Fibroblast of peridontal ligament (primary cell): ENCODE measurements around the gene CXCR6.

Experiments used
- DNase-seq: peaks from one replicate; pipeline ENCODE4 v3.0.0-alpha.2; 2010; ENCODE audit errors: extremely low read depth

CXCR6 gene

GRCh38 chr3:45968149-45968548 is 24.9 kb downstream of the CXCR6 start:
- no peak for DNase-seq

DNA sequence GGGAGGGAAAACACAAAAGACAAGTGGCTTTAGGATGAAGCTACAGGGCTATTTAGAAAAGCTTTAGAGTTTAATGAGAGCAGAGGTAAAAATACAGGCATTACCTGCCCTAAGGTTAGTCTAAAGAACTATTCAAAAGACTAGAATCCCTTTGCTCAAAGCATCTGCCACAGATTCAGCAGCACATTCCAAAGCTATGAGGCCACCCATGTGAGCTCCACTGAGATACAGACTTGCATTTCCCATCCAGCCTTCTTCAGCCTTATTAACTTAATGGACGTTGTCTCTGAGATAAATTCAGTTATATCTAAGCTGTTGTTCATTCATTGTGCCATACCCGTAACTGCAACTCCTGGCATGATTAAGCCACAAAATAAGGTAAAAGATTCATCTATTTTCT is 25.4 kb downstream of the CXCR6 start:
- peak; percentile 69 for DNase-seq

DNA sequence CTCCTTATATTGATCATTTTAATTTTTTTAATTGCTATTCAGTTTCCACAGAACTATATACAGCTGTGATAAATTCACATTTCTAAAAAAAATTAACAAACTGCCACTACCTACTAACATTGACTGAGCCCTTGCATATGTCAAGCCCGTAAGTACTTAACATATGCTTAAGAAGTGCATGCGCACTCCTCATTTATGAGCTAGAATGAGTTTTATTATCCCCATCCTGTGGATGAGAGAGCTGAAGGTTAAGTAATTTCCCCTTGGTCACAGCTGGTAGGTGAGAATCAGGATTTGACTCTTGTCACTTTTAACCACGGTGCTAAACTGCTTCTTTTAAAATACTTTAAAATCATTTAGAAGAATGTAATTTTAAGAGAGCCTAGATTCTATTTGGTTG is 25.9 kb downstream of the CXCR6 start:
- DNase-seq = no peak

DNA sequence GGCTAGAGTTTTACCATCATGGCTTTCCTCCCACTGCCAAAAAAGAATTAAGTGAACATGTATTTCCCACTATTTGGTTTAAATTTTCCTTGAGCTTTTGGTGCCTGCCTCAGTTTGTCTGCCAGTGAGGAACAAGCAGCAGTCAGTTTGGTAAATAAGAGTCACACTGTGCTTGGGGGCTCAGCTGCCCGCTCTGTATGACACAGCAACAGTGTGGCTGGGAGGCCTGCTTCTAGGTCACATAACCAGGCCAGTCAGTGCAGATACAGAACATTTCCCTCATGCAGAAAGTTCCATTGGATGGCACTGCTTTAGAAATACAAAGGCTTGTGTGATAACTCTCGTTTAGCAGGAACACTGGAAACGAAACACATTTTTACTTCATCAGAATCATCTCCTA is 26.7 kb downstream of the CXCR6 start:
- DNase-seq = no peak

DNA sequence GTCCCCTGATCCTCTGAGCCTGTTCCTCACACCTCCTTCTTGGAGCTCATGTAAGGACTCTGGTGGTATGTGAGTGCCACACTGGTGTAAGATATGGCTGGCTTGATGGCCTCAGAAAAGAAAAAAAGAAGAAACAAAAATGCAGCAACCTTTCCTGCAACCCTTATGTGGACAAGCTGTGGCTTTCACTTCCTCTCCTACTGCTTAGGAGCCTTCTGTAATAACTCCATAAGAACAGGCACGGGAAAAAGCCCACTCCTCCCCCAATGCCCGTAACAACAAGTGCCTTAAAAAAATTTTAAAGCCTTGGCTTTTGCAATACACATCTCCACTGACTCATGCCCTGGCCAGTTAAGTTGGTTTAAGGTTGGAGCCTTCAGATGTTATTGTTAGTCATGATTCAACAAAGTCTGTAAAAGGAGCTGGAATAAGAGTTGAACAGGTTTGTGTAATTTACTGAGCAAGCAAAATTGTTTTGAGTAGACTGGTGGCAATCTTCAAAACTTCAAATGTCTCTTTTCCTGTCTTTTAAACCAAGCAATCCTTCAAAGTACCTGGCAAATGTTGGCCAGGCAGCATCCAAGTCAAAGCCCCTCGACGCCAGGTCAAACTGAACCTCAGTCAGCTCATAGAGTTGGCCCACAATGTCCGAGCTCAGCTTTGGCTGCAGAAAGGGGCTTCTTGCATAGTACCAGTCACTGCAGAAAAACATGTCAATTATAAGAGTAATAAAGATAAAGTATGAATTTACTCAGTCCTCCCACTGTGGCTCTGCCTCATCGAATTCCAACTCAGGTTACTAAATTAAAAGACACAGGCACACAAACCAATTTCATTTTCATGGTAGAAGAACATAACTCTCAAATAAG is 29.5 kb downstream of the CXCR6 start:
- peak; percentile 96 for DNase-seq

DNA sequence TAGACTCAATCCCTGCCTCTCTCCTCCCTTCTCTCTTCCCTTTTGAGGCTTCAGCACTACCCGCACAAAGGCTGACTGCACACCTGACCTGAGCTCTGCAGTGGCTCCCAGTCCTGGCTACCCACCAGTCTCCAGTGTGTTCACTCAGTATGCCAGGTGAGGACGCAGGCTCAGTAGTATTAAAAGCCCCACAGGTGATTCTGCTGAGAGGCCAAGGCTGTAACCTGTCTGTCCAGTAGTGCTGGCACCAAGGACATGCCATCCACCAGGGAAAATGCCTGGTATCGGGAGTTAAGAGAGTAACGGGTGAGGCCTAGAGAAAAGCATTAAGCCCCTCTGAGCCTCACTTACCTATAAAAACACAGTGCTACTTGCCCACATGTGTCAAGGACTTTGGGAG is 31.4 kb downstream of the CXCR6 start:
- DNase-seq = no peak

DNA sequence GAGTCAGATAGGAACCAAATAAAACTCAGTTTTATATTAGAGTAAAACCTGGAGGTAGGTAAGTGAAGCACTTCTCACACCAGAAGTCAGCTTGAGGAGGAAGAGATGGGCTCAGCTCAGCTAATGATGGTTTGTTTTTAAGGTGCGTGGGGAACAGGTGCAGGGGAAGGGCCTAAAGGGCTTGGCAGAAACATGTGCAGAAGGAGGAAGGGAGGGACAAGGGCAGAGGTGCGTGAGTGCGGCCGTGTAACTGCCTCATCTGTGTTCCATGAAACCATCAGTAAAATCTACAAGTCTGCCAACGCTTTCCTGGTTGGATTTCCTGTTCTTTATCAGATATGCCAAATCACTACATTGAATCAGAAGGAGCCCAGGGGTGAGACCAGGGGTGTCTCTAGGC is 32.4 kb downstream of the CXCR6 start:
- DNase-seq = no peak

- DNase-seq = no peak
Measured at GRCh38 chr3:45976191-45977091, 33.2 kb downstream of the CXCR6 start.

GRCh38 chr3:45978006-45978761 is 34.9 kb downstream of the CXCR6 start:
- peak; percentile 8 for DNase-seq

DNA sequence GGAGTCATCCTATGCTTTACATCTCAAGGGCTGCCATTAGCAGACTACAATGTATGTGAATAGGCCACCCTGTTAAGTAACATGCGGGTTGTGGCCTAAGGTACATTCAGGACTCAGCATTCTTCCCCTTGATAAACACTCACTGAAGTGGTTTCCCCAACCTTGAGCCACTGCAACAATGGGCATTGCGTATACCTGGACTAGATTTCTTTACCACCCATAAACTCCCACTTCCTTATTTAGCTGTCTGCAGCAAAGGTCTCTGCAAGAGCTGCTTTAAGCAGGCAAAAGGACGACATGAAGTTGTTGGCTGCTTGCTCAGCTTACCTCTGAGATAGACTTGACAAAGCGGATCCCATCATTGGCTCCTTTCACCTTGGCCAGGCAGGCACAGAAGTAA is 36.1 kb downstream of the CXCR6 start:
- DNase-seq = no peak

DNA sequence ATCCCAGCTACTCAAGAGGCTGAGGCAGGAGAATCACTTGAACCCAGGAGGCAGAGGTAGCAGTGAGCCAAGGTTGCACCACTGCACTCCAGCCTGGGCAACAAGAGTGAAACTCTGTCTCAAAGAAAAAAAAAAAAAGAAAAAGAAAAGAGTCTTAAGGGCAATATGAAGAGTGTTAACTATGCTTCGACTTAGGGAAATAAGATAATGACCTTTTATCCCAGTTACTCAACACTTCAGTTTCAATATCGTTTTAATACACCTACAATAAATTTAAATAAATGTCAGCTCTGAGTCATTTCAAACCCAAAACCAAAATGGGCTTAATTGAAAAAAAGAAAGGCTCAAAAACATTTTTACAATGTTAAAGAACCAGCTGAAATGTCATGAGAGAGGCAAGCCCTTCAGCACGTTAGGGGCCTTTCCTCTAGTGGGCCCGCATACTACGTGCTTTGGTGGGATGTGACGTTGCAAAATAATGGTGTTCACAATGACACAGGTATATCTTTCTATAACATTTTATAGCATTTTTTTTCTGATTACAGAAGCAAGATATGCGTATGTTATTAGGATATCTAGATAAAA is 37.1 kb downstream of the CXCR6 start:
- no peak for DNase-seq

GRCh38 chr3:45980819-45981218 is 37.6 kb downstream of the CXCR6 start:
- DNase-seq = peak; percentile 86

DNA sequence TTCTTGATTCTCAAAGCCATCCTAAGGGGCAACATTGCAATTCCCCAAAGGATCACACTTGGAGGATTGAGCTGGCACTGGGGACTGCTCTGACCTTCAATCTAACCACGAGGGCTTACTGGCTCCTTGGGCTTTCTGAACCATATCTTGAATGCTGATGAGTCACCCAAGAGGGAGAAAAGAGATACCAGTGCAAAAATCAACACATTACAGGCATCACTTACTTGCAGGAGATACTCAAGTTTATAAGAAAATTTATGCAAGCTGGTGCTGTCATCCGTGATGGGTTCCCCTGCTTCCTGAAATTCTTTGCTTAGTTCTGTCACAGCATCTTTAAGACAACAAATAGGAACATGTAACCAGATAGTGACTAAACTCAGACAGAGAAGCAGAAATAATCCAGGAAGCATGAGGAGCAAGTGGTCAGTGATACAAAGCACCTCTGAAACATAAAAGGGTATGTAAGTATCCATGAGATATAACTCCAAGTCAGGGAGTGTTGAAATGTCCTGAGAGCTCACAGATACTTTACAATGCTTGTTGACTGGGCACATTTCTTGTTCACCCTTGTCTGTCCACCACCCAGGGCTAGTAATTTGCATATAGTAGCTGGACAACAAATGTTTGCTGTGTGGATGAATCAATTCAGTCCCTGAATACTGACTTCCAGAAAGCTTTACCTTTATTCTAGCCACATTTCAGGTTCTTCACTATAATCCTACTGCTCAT is 38.2 kb downstream of the CXCR6 start:
- peak; percentile 70 for DNase-seq

GRCh38 chr3:45983770-45984169 is 40.5 kb downstream of the CXCR6 start:
- DNase-seq = no peak

GRCh38 chr3:45984331-45985312 is 41.4 kb downstream of the CXCR6 start:
- peak; percentile 96 for DNase-seq

- peak; percentile 19 for DNase-seq
Measured at GRCh38 chr3:45985532-45986302, 42.5 kb downstream of the CXCR6 start.

DNA sequence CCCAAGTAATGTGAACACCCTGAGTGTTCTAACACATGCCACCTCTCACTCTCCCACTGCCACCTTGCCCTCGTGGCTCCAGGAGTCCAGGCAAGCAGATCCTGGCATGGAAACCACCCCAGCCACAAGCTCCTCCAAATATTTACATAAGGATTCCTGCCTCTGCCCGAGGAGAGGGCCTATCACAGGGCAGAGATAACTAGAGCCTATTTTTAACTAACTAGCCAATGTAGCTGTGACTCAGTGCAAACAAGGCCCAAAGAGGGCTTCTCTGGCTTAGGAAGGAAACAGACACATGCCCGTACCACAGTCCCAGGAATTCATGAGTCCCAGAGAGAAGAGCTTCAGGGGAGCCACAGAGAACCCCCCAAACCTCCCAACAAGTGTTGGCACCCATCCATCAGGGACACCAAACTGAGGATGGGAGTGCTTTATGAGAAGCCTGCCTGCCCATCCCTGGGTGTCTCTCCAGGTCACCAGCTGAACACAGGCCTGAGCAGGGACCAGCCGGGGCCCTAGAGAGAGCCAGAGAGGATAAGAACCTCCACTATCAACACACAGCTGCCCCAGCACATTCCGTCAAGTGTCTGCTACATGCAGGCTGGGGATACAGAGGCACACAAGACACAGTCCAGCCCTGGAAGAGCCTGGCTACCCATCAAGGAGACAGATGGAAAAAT is 43.2 kb downstream of the CXCR6 start:
- peak; percentile 82 for DNase-seq
